Smooth muscle cell (in vitro differentiated cells): ENCODE data around the gene AURKAIP1. TPM values are rescaled to one million over a fixed set of nuclear protein-coding genes. Genes with fewer than 3 reads are reported as not detected.

ENCODE experiments used
- DNase-seq: peaks from one replicate; lab custom pipeline; 2025; ENCODE audit not compliant: unreplicated experiment; lab: John Stamatoyannopoulos, UW
- H2AFZ ChIP-seq: fragments of 200-600 bp; sonication (generic); 2 replicates; pipeline ENCODE4 v1.6.0; 2016; ENCODE audit warnings: antibody characterized with exemption, low read depth, mild to moderate bottlenecking
- H3F3A ChIP-seq: fragments of 200-600 bp; sonication (generic); 2 replicates; pipeline ENCODE4 v1.6.0; 2017; ENCODE audit warnings: antibody characterized with exemption, low read depth
- H3K27ac ChIP-seq: fragments of 200-600 bp; sonication (generic); 2 replicates; pipeline ENCODE4 v1.5.1; 2016; ENCODE audit warnings: low read depth, mild to moderate bottlenecking
- H3K27me3 ChIP-seq: fragments of 200-600 bp; sonication (generic); 2 replicates; pipeline ENCODE4 v1.6.1; 2016; ENCODE audit warnings: low read depth, mild to moderate bottlenecking
- H3K36me3 ChIP-seq: fragments of 200-600 bp; sonication (generic); 2 replicates; pipeline ENCODE4 v1.5.1; 2016; ENCODE audit warnings: low read depth
- H3K4me1 ChIP-seq: fragments of 200-600 bp; sonication (generic); 2 replicates; pipeline ENCODE4 v1.5.1; 2016; ENCODE audit warnings: low read depth
- H3K4me2 ChIP-seq: fragments of 200-600 bp; sonication (generic); 2 replicates; pipeline ENCODE4 v1.6.0; 2016; ENCODE audit warnings: mild to moderate bottlenecking
- H3K4me3 ChIP-seq: fragments of 200-600 bp; sonication (generic); 2 replicates; pipeline ENCODE4 v1.5.1; 2016; ENCODE audit warnings: mild to moderate bottlenecking
- H3K79me2 ChIP-seq: fragments of 200-600 bp; sonication (generic); 2 replicates; pipeline ENCODE4 v1.6.0; 2016; ENCODE audit warnings: low read depth, mild to moderate bottlenecking
- H3K9ac ChIP-seq: fragments of 200-600 bp; sonication (generic); 2 replicates; pipeline ENCODE4 v1.6.0; 2016; ENCODE audit warnings: low read depth
- H3K9me3 ChIP-seq: fragments of 200-600 bp; sonication (generic); replicated peaks from 2 replicates; pipeline ENCODE4 v1.5.1; 2016; ENCODE audit warnings: low read depth
- H4K20me1 ChIP-seq: fragments of 200-600 bp; sonication (generic); 2 replicates; pipeline ENCODE4 v1.6.0; 2016; ENCODE audit warnings: low read depth
- CTCF ChIP-seq: fragments of 200-600 bp; sonication (generic); IDR thresholded peaks from 2 replicates; pipeline ENCODE4 v1.5.1; 2017; ENCODE audit warnings: borderline replicate concordance, mild to moderate bottlenecking, antibody characterized with exemption; ENCODE audit not compliant: insufficient read depth, poor library complexity, severe bottlenecking
- WGBS: methylation state at CpG from one replicate; pipeline ENCODE4 v1.1.7; 2016; ENCODE audit warnings: low lambda C conversion rate; 5-methylcytosine and 5-hydroxymethylcytosine counted together
- polyA plus RNA-seq: library from polyadenylated mRNA; unstranded; fragments of >200 nt; fragmentation: Nextera tagmentation; extraction: Ambion mirVana; gene quantifications from 2 replicates; pipeline ENCODE4 v1.2.1, GENCODE V29; 2016
- total RNA-seq: library from RNA; depleted of rRNA; stranded (reverse); fragments of >200 nt; gene quantifications from 2 replicates; pipeline ENCODE4 v1.2.3, GENCODE V29; 2014

Gene AURKAIP1
- total and polyA plus RNA-seq, 2 experiments from 2014 or later = 60.1 to 214 TPM

DNA sequence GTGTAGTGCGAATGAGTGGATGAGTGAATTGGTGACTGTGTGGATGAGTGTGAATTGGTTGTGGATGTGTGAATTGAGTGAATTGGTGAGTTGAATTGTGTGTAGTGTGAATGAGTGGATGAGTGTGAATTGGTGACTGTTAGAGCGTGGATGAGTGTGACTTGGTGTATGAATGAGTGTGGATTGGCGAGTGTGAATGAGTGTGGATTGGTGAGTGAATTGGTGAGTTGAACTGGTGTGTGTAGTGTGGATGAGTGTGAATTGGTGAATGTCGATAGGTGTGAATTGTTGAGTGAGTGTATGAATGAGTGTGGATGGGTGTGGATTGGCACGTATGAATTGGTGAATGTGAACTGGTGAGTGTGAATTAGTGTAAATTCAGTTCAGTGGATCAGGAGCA, 7.7 kb downstream of the AURKAIP1 start:
- WGBS = 98% methylated on average over 5 of the region's 5 CpGs
- Histone ChIP-seq H3K4me1 (peaks cover 1% of the 10 kb centered on the region), H3K9ac (no peak overlapping the region), H3K4me3 (no peak overlapping the region), H4K20me1 (no peaks in the 10 kb centered on the region), H2AFZ (no peak overlapping the region), H3K9me3 (no peaks in the 10 kb centered on the region), H3K27ac (no peak overlapping the region), H3K27me3 (no peaks in the 10 kb centered on the region), H3F3A (no peaks in the 10 kb centered on the region), H3K79me2 (peaks cover 6% of the 10 kb centered on the region), H3K36me3 (no peaks in the 10 kb centered on the region), H3K4me2 (no peak overlapping the region)
- TF ChIP-seq CTCF = no peak
- no peak for DNase-seq

GRCh38 chr1:1366699-1367066, 8.3 kb downstream of the AURKAIP1 start:
- 92% methylated on average over 3 of the region's 3 CpGs for WGBS
- Histone ChIP-seq H3K36me3 (no peaks in the 10 kb centered on the region), H2AFZ (no peak overlapping the region), H3K4me3 (no peak overlapping the region), H3K27ac (no peak overlapping the region), H3K4me1 (peaks cover 7% of the 10 kb centered on the region), H4K20me1 (no peaks in the 10 kb centered on the region), H3F3A (peaks cover 1% of the 10 kb centered on the region), H3K4me2 (no peak overlapping the region), H3K27me3 (no peaks in the 10 kb centered on the region), H3K9ac (no peak overlapping the region), H3K79me2 (peaks cover under 1% of the 10 kb centered on the region), H3K9me3 (no peaks in the 10 kb centered on the region)
- no peak for TF ChIP-seq CTCF
- no peak for DNase-seq

DNA sequence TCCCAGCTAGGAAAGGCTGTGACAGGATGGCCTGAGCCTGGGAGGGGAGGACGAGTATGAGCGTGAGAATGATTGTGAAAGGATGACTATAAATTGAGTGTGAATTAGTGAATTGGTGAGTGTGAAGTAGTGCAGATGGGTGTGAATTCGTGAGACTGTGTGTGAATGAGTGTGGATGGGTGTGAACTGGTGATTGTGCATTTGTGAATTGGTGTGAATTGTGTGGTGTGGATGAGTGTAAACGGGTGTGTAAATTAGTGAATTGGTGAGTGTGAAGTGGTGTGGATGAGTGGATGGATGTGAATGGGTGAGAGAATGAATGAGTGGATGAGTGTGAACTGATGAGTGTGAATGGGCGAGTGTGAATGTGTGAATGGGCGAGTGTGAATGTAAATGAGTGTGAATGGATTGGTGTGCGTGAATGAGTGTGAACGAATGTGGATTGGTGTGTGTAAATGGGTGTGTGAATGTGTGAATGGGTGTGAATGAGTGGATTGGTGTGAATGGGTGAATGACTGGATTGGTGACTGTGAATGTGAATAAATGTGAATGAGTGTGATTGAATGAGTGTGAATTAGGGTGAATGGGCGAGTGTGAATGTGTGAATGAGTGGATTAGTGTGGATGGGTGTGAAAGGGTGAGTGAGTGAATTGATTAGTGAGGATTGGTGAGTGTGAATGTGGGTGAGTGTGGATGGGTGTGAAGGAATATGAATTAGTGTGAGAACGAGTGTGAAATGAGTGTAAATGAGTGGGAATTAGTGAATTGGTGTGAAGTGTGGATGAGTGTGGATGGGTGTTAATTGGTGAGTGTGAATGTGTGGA, 8.9 kb downstream of the AURKAIP1 start:
- H3K4me3 ChIP-seq = no peak overlapping the region

More for the DNA sequence above, 8.9 kb downstream of the AURKAIP1 start:
- TF ChIP-seq CTCF = no peak
- no peak overlapping the region for H3K9ac ChIP-seq
- H2AFZ ChIP-seq = no peak overlapping the region
- no peak overlapping the region for H3K4me2 ChIP-seq
- no peak overlapping the region for H3K27ac ChIP-seq
- 81% methylated on average over 10 of the region's 10 CpGs for WGBS
- H3K9me3 ChIP-seq = no peaks in the 10 kb centered on the region
- H4K20me1 ChIP-seq = no peaks in the 10 kb centered on the region
- H3K4me1 ChIP-seq = peaks cover 12% of the 10 kb centered on the region
- no peaks in the 10 kb centered on the region for H3K27me3 ChIP-seq
- H3K79me2 ChIP-seq = no peaks in the 10 kb centered on the region
- DNase-seq = no peak
- H3K36me3 ChIP-seq = no peaks in the 10 kb centered on the region
- peaks cover 7% of the 10 kb centered on the region for H3F3A ChIP-seq
